CD14-positive monocyte (primary cell): ENCODE results near the gene TNNT3. TPM values are rescaled to one million over a fixed set of nuclear protein-coding genes. Genes with fewer than 3 reads are reported as not detected.

Experiments used
- DNase-seq, 3 donors: peaks; one replicate each; pipeline ENCODE4 v3.0.0-alpha.2; 2011 to 2022
- H2AFZ ChIP-seq: 2 replicates; pipeline ENCODE4 v1.6.0; 2012; ENCODE audit warnings: mild to moderate bottlenecking, low read depth, low read length, inconsistent platforms; ENCODE audit not compliant: insufficient read depth, poor library complexity, severe bottlenecking
- H3K27ac ChIP-seq, 2 donors: 1 replicate in 1 of 2; 2 replicates in 1 of 2; pipeline ENCODE4 v1.5.1; 2012 to 2013; ENCODE audit warnings: low read length in 2 of 2, control low read depth in 1 of 2, inconsistent platforms in 1 of 2, low read depth in 1 of 2, mild to moderate bottlenecking in 1 of 2
- H3K27me3 ChIP-seq, 2 donors: one replicate each; pipeline versions ENCODE4 v1.6.0 to v1.6.1; 2011 to 2013; ENCODE audit warnings: low read length in 2 of 2; ENCODE audit not compliant: control insufficient read depth in 2 of 2, insufficient read depth in 2 of 2
- H3K36me3 ChIP-seq, 2 donors: replicated peaks in 1 of 2; 1 replicate in 1 of 2; 2 replicates in 1 of 2; pipeline versions ENCODE4 v1.5.1 to v1.6.1; 2012 to 2013; ENCODE audit warnings: low read length in 2 of 2, control low read depth in 1 of 2, inconsistent platforms in 1 of 2, mild to moderate bottlenecking in 1 of 2; ENCODE audit not compliant: insufficient read depth in 2 of 2, control insufficient read depth in 1 of 2
- H3K4me1 ChIP-seq, 2 donors: 1 replicate in 1 of 2; 2 replicates in 1 of 2; pipeline versions ENCODE4 v1.5.1 to v1.6.1; 2012 to 2013; ENCODE audit warnings: low read length in 2 of 2, control low read depth in 1 of 2, inconsistent platforms in 1 of 2, mild to moderate bottlenecking in 1 of 2, moderate library complexity in 1 of 2; ENCODE audit not compliant: insufficient read depth in 2 of 2, control insufficient read depth in 1 of 2
- H3K4me2 ChIP-seq: replicated peaks from 2 replicates; pipeline ENCODE3; 2012; ENCODE audit warnings: low read length, moderate library complexity, mild to moderate bottlenecking; ENCODE audit not compliant: poor library complexity, severe bottlenecking; ENCODE audit errors: extremely low read depth
- H3K4me3 ChIP-seq, 3 experiments: fragments of 200-600 bp in 1 of 3; sonication (generic) in 1 of 3; replicated peaks in 1 of 3; 1 replicate in 2 of 3; 2 replicates in 1 of 3; pipeline ENCODE4 v1.5.1; 2011 to 2013; ENCODE audit warnings: low read length in 3 of 3, mild to moderate bottlenecking in 3 of 3, control low read depth in 2 of 3, low read depth in 2 of 3, inconsistent platforms in 1 of 3, moderate library complexity in 1 of 3
- H3K79me2 ChIP-seq: 2 replicates; pipeline ENCODE4 v1.6.0; 2012; ENCODE audit warnings: mild to moderate bottlenecking, control low read depth, inconsistent platforms, low read length, moderate library complexity; ENCODE audit not compliant: insufficient read depth
- H3K9ac ChIP-seq: 2 replicates; pipeline ENCODE4 v1.6.0; 2017; ENCODE audit warnings: low read length, mild to moderate bottlenecking; ENCODE audit not compliant: insufficient read depth, poor library complexity, severe bottlenecking
- H3K9me3 ChIP-seq, 2 donors: replicated peaks in 1 of 2; 1 replicate in 1 of 2; 2 replicates in 1 of 2; pipeline versions ENCODE4 v1.5.1 to v1.6.1; 2012 to 2013; ENCODE audit warnings: low read length in 2 of 2, control low read depth in 1 of 2; ENCODE audit not compliant: control insufficient read depth in 1 of 2, insufficient read depth in 1 of 2
- H4K20me1 ChIP-seq: 2 replicates; pipeline ENCODE4 v1.6.0; 2012; ENCODE audit warnings: mild to moderate bottlenecking, low read length, control low read depth, moderate library complexity; ENCODE audit not compliant: insufficient read depth
- H3K27ac Mint-ChIP-seq, 7 donors: one replicate each; pipeline ENCODE4 v1.8.0; 2020; ENCODE audit warnings: mild to moderate bottlenecking in 7 of 7, mixed read lengths in 7 of 7, moderate library complexity in 6 of 7, inconsistent platforms in 2 of 7
- H3K27me3 Mint-ChIP-seq, 3 donors: one replicate each; pipeline ENCODE4 v1.8.0; 2021 to 2022; ENCODE audit warnings: low read depth in 3 of 3, mild to moderate bottlenecking in 3 of 3, mixed read lengths in 3 of 3, moderate library complexity in 3 of 3, inconsistent platforms in 1 of 3
- H3K36me3 Mint-ChIP-seq, 2 donors: one replicate each; pipeline ENCODE4 v1.8.0; 2020; ENCODE audit warnings: mixed read lengths in 2 of 2, inconsistent platforms in 1 of 2, mild to moderate bottlenecking in 1 of 2
- H3K4me1 Mint-ChIP-seq: one replicate; pipeline ENCODE4 v1.8.0; 2020; ENCODE audit warnings: mild to moderate bottlenecking, mixed read lengths
- H3K4me3 Mint-ChIP-seq, 2 donors: one replicate each; pipeline ENCODE4 v1.8.0; 2020; ENCODE audit warnings: mild to moderate bottlenecking in 2 of 2, mixed read lengths in 2 of 2, moderate library complexity in 1 of 2
- H3K9me3 Mint-ChIP-seq, 7 donors: one replicate each; pipeline ENCODE4 v1.8.0; 2020 to 2022; ENCODE audit warnings: mixed read lengths in 7 of 7, mild to moderate bottlenecking in 6 of 7, moderate library complexity in 6 of 7, inconsistent platforms in 2 of 7
- CTCF ChIP-seq: fragments of 200-600 bp; IDR thresholded peaks from one replicate; pipeline ENCODE4 v1.8.0; 2022; ENCODE audit warnings: antibody characterized with exemption, mild to moderate bottlenecking
- WGBS: methylation state at CpG from one replicate; pipeline ENCODE4 v1.1.5; 2013; ENCODE audit warnings: missing lambda C conversion rate; ENCODE audit not compliant: insufficient coverage; 5-methylcytosine and 5-hydroxymethylcytosine counted together
- intact Hi-C, 2 donors: fragments of 100-400 bp; cut with micrococcal nuclease; formaldehyde crosslinking; loops; one replicate each; pipeline versions ENCODE4 v1.15.0 to v1.15.1; 2023
- polyA plus RNA-seq, 3 donors: library from polyadenylated mRNA; depleted of rRNA in 1 of 3; unstranded in 2 of 3; stranded (reverse) in 1 of 3; fragments of 300-500 nt in 2 of 3; fragments of >200 nt in 1 of 3; fragmentation: Illumina TruSeq in 2 of 3; gene quantifications; 1 replicate in 2 of 3; 2 replicates in 1 of 3; pipeline ENCODE4 v1.2.3, GENCODE V29; 2012 to 2021

Gene TNNT3
- polyA plus RNA-seq, 3 donors, result 1.4 TPM; not detected in 2

GRCh38 chr11:1915795-1916131 is 3.7 kb upstream of the TNNT3 start:
- Histone ChIP-seq H3K27ac (no peak overlapping the region), H3K36me3 (no peaks in the 10 kb centered on the region), H3K4me3 (no peak overlapping the region), H3K79me2 (no peaks in the 10 kb centered on the region), H3K4me2 (no peak overlapping the region), H3K9me3 (no peaks in the 10 kb centered on the region), H4K20me1 (peaks cover 25% of the 10 kb centered on the region), H3K27me3 (no peaks in the 10 kb centered on the region), H3K4me1 (peaks cover 11 to 15% of the 10 kb centered on the region in 2 donors), H2AFZ (no peak overlapping the region), H3K9ac (no peak overlapping the region)
- intact Hi-C loops, result loop anchor here (1.0 to 10.0 kb wide), 4 partner anchors 22 to 81 kb away; partner anchors contain the start of genes SYT8 (in 1 of the 2) and TNNI2 (in 1 of the 2)
- H3K4me1 Mint-ChIP-seq, result peaks cover 14% of the 10 kb centered on the region
- H3K36me3 Mint-ChIP-seq, result peaks cover 2% of the 10 kb centered on the region in 2 donors
- peaks cover 5 to 6% (median 5%) of the 10 kb centered on the region in 3 donors for H3K27me3 Mint-ChIP-seq
- peak overlapping the region in 1 of 7 donors; percentile 46 for H3K27ac Mint-ChIP-seq
- H3K4me3 Mint-ChIP-seq, result no peak overlapping the region
- DNase-seq, result no peak
- whole genome bisulfite sequencing, result 100% methylated on average over 2 of the region's 2 CpGs
- peaks cover 0 to 5% (median 0%) of the 10 kb centered on the region in 7 donors for H3K9me3 Mint-ChIP-seq
- no peak for TF ChIP-seq CTCF

GRCh38 chr11:1916132-1916985 is 3.1 kb upstream of the TNNT3 start:
- Histone ChIP-seq H4K20me1 (peaks cover 25% of the 10 kb centered on the region), H2AFZ (no peak overlapping the region), H3K36me3 (no peaks in the 10 kb centered on the region), H3K4me1 (peaks cover 11 to 15% of the 10 kb centered on the region in 2 donors), H3K27ac (no peak overlapping the region), H3K79me2 (no peaks in the 10 kb centered on the region), H3K9ac (no peak overlapping the region), H3K4me2 (no peak overlapping the region), H3K27me3 (no peaks in the 10 kb centered on the region), H3K4me3 (no peak overlapping the region), H3K9me3 (no peaks in the 10 kb centered on the region)
- H3K27ac Mint-ChIP-seq, result peak overlapping the region in 3 of 7 donors; percentile 28 to 47 (median 46)
- intact Hi-C loops, result loop anchor here (1.0 to 10.0 kb wide), 4 partner anchors 23 to 82 kb away; partner anchors contain the start of genes SYT8 (in 1 of the 2) and TNNI2 (in 1 of the 2)
- no peak for TF ChIP-seq CTCF
- peaks cover 14% of the 10 kb centered on the region for H3K4me1 Mint-ChIP-seq
- peaks cover 2% of the 10 kb centered on the region in 2 donors for H3K36me3 Mint-ChIP-seq
- H3K9me3 Mint-ChIP-seq, result peaks cover 0 to 5% (median 0%) of the 10 kb centered on the region in 7 donors
- no peak for DNase-seq
- H3K27me3 Mint-ChIP-seq, result peaks cover 5 to 7% (median 6%) of the 10 kb centered on the region in 3 donors
- 92% methylated on average over 11 of the region's 14 CpGs for WGBS
- no peak overlapping the region for H3K4me3 Mint-ChIP-seq
